HT1080 (cell line): ENCODE results near the gene UBE2R2. TPM values are rescaled to one million over a fixed set of nuclear protein-coding genes. Genes with fewer than 3 reads are reported as not detected.
A peak's percentile ranks its signal among the peaks of the same experiment; 100 is the strongest.

ENCODE experiments used
- DNase-seq: peaks from one replicate; pipeline ENCODE4 v3.0.0-alpha.2; 2015; ENCODE audit warnings: low read depth
- total RNA-seq: library from RNA; depleted of rRNA; stranded (reverse); fragments of >200 nt; shearing (Covaris generic); gene quantifications from 2 replicates; pipeline ENCODE4 v1.2.3, GENCODE V29; 2014

Gene UBE2R2
- total RNA-seq, 1 experiment from 2014 or later = 25.7 TPM

- peak; percentile 10 for DNase-seq
Measured at GRCh38 chr9:33881635-33882034, 64.7 kb downstream of the UBE2R2 start.

DNA sequence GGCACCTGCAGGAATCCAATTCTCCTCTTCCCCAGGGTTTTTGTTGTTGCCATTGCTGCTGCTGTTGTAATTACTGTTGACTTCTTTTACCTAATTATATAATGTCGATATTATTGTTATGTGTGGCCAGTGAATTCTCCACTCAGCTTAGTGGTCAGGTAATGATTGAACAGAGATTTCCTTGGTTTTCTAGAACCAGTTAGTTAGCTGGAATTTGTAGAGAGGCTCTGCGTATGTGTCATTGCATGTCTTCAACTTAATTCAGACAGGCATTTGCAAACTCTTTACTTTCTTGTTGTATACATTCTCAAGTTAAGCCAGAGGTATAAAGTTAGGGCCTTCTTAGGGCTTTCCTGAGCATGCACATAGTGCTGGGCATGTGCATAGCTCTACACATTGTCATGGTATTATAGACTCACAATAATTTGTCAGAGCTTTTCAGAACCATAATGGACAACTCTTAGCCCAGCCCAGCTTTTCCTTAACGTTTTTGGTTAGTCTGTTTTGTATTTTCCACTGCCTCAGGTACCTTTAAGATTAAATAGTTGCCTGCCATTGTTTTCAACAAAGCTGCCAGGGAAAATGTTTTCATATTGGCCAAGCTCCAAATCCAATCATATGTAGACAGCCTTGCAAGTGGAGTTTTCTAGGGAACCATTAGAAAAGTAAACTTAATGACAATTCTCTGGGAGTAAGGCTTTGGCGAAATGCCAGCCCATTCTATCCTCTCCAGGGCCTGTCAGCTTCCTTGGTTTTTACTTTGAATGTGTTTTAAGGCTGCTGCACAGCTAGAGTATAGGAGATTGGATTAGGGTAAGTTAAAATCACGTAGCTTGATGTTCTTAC lies 68.1 kb downstream of the UBE2R2 start:
- DNase-seq = peak; percentile 21

DNA sequence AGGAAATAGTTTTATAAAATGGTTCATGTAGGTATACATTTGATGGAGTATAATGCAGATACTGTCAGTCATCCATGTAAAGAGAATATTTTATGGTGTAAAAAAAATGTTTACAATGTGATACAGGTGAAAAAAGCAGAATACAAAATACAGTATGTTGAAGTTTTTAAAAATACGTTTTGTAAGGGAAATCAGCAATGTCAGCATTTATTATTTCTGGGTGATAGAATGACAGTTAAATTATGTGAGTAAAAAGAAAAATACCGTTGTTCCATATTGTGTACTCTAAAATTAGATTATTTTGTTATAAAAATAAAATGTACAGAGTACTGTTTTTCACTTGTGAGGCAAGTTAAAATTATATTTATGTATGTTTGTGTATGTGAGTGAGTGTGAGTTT lies 69.0 kb downstream of the UBE2R2 start:
- DNase-seq = no peak

DNA sequence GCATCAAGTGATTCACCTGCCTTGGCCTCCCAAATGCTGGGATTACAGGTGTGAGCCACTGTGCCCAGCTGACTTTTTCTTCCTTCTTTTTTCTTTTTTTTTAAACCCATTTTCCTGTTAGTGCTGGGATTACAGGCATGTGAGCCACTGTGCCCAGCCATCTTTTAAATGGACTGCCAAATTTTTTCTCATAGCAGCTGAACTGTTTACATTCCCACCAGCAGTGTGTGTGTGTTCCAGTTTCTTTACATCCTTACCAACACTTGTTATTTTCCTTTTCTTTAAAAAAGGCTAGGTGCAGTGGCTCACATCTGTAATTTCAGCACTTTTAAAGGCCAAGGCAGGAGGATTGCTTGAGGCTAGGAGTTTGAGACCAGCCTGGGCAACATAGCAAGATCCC lies 76.9 kb downstream of the UBE2R2 start:
- no peak for DNase-seq

DNA sequence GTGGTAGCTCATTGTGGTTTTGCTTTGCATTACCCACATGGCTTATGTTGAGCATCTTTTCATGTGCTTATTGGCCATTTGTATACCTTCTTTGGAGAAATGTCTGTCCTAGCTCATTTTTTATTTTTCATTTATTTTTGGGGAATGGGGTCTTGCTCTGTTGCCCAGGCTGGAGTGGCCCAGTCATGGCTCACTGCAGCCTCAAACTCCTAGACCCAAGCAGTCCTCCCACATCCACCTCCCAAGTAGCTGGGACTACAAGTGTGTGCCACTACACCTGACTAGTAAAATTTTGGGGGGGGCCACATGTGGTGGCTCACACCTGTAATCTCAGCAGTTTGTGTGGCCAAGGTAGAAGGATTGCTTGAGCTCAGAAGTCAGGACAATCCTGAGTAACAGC lies 77.4 kb downstream of the UBE2R2 start:
- no peak for DNase-seq

- DNase-seq = no peak
Measured at GRCh38 chr9:33903157-33903780, 86.3 kb downstream of the UBE2R2 start.

DNA sequence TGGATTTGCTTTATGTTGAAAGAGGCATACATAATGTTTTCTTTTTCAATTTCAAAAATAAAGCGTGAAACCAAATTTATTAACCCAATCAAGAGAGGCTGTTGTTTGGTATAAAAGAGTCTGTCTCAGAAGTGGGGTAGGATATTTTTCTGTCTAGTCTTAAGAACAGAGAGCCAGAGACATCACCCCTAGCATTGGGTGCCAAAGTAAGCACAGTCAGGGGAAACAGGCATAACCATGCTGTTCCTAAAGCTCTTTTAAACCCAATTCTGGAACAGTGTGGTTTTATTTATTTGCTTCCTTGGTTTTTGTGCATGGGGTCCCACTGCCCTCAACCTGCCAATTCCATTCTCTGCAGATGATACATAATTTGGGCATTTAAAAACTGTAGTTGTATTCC lies 88.2 kb downstream of the UBE2R2 start:
- no peak for DNase-seq

GRCh38 chr9:33906769-33907168 lies 89.8 kb downstream of the UBE2R2 start:
- no peak for DNase-seq

DNA sequence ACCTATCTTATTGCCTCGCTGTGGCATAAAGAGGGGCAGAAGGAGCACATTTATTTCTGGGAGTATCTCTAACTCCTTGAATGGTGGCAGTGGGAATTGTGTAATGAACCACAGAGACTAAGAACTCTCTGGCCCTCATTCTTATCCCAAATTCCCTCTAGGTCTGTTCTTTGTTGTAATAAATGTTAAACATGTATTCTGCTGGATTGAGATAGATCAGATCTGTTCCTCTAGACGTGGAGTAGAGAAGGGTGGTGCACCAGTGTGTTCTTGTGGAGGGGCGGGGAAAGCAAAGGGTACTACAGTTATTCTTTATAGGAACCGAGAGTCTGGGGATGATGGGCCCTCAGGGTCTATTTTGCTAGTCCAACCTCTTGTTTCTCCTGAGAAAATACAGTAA lies 90.4 kb downstream of the UBE2R2 start:
- DNase-seq = no peak

DNA sequence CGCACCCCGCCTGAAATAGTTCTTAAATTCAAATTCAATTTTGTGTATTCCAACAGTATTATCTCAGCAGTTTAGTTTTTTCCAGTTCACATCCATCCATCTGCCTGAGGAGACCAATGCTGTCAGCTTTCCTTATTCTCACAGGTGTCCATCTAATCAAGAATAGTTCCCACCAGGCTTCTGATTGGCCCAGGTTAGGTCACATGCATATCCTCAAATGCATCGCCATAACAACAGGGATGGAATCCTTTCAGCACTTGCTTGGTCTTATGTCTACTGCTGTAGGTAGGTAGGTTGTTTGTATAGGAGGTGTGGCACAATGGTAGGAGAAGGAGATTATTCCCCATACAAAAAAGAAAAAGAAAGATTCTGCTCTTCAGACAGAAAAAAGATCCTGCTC lies 91.2 kb downstream of the UBE2R2 start:
- no peak for DNase-seq

- no peak for DNase-seq
Measured at GRCh38 chr9:33908749-33909148, 91.8 kb downstream of the UBE2R2 start.

GRCh38 chr9:33913541-33913940 lies 96.6 kb downstream of the UBE2R2 start:
- no peak for DNase-seq

- DNase-seq = no peak
Measured at GRCh38 chr9:33914887-33915628, 98.1 kb downstream of the UBE2R2 start.

GRCh38 chr9:33917036-33917435 lies 100.1 kb downstream of the UBE2R2 start:
- DNase-seq = no peak

GRCh38 chr9:33919276-33919897 lies 102.4 kb downstream of the UBE2R2 start:
- DNase-seq = no peak

GRCh38 chr9:33921967-33922895 lies 105.3 kb downstream of the UBE2R2 start:
- no peak for DNase-seq

- no peak for DNase-seq
Measured at GRCh38 chr9:33923079-33923478, 106.1 kb downstream of the UBE2R2 start.

DNA sequence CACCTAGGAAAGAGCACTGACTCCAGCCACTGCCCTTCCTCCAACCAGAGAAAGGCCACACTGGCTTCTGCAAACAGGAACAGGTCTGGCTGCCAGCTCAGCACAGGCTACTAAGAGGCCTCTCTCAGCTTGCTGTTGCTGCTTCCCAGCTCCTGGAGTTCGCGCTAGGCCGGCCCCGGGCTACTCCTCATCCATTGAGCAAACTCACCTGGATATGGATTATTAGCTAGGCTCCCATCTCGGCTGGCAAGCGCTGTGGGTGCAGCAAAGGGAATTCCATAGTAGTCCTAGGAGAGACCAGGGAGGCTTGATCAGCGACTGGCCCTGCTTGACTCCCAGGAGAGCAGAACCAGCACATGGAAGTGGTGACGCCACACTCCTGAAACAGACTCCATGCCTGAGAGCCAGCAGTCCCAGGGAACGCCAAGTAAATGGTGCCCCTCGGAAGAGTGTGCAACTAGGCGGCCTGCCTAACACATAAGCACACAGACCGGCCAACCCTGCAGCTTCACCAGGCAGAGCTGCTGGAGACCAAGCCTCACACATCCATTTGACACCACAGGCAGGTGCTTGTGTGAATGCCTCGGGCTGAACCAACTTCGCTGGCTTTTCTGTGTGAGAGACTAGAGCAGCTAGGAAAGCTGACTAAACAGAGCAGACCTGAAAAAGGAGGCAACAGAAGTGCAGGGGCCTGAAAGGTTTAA lies 107.2 kb downstream of the UBE2R2 start:
- DNase-seq = no peak

DNA sequence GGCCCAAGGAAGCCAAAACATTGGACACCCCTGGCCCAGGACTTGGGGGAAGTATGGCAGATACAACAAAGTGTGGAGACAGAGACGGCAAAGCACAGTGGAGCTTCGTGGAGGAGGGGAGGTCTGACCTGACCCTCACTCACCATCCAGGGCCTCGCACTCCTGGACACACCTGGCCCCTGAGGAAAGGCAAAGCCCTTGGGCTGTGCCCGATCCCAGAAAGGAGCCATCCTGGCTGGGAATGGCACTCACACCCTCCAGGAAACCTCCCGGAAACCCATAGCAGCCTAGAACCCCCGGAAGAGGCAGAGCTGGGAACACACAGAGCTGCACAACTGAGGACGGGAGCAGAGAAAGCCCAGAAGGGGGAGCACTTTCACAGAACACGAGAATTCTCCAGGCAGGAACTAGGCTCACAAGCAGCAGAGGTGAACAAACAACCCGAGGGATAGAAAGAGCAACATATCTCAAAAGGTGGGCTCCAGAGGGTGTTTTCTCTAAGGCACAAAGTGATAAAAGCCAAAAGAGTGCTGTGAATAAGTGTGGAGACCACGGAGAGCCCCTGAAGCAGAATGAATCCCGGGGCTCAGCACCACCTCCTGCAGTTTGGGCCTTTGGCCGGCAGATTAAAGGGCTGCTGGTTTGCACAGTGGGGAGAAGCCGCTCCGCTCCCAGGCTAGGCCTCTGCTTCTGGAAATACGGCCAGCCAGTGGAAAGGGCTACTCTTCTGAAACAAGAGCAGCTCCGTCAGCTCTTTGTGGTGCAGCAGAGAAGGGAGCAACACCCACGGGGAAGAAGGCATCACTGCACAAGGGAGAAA lies 108.2 kb downstream of the UBE2R2 start:
- DNase-seq = peak; percentile 58
